GM21576 (cell line): ENCODE measurements around the gene GRM7.

Experiments
- ATAC-seq: cut with Tn5 transposase; IDR thresholded peaks from one replicate; pipeline ENCODE4 v1.9.1; 2021; ENCODE audit warnings: mild to moderate bottlenecking, moderate library complexity; ENCODE audit not compliant: unreplicated experiment

Gene GRM7

DNA sequence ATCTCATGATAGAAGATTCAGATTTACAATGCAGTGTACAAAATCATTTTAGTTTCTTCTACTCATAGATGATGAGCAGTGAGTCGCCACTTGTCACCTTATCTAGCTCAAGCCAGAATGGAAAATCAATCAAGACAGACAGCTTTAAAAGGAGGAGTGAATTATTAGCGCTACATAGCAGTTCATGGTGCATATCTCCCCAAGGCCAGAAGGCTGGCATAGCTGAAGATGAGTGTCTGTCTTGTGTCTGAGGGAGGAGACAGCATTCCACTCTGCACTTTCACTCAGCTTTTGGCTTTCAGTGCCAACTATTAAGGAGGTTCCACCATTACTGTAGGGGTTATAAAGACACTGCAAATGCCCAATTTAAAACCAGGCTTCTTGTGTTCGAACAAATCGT, 836.6 kb downstream of the GRM7 start:
- no peak for ATAC-seq

DNA sequence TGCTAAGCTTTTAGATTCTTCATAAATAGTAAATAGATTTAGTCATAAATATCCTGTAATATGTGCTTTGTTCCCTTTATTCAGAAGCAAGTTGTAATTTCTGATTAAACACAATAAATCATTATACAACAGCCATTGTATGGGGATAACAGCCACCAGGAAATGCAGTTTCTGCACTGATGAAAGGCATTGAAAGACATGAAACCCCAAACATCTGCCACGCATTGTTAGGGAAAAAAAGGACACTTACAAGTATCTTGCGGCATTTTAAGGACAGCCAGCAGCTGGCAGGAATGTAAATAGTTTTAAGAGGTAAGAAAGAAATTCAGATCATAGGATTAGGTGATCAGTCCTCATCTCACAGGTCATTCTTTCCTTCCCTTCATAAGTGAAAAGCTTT, 839.6 kb downstream of the GRM7 start:
- ATAC-seq = no peak

DNA sequence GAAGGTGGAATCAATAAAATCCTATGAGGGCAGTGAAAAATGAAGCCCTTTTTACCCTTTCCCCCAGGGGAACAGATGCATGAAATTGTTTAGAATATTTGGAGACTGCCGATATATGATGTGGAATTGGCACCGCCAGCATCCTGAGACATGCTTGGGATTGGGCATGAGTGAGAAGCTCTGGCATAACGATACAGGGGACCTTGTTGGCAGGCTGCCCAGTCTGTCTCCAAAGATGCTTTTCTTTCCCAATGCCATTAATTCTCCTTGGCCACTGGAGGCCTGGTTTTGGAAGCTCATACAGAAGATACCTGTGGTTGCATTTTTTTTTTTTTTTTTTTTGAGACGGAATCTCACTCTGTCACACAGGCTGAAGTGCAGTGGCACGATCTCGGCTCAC, 840.1 kb downstream of the GRM7 start:
- ATAC-seq = no peak

DNA sequence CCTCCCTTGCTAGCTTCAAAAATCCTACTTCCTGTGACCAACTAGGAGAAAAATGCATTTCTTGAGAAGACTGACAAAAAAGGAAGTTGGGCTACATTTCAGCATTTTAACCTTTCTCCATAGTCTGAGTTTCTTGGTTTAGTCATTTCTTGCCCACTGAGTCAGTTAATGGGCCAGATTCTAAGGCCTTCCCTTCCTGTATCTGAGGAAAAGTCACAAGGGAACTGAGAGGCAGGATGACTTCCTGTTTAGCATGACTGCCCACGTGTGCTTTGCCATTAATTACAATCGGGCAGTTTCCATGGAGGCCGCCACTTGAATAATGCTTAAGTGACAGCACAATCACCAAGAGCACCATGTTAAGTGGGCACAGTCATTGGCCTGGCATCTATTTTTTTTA, 846.3 kb downstream of the GRM7 start:
- no peak for ATAC-seq

DNA sequence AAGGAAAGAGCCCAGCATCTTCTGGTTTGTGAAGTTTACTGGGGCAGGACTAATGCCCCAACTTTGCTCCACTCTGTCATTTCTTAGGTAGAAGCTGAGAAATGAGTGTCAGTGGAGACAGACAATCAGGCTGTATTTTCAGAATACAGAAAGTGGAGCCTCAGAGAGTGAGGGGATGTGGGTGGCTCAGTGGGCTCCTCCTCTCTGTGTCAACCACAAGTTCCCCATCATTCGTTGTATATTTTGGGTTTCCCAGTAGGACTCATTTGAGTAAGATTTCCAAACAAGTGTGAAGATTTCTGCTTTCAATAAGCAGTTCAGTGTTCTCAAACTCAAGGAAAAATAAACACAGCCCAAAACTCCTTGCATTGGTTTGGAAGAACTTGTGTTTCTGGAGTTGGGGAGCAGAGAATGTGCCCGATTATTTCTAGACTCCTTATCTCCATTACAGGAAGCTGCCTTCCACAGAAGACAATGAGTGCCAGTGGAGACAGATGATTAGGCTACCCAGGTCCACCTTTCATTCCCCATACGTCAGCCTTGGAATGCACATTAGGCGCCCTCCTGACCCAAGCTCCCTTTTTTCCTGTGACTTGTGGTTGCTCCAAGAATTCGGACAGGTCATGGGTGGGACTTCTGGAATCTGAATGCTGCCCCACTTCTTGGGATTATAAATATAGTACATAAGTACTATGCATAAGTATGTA, 848.6 kb downstream of the GRM7 start:
- ATAC-seq = no peak

DNA sequence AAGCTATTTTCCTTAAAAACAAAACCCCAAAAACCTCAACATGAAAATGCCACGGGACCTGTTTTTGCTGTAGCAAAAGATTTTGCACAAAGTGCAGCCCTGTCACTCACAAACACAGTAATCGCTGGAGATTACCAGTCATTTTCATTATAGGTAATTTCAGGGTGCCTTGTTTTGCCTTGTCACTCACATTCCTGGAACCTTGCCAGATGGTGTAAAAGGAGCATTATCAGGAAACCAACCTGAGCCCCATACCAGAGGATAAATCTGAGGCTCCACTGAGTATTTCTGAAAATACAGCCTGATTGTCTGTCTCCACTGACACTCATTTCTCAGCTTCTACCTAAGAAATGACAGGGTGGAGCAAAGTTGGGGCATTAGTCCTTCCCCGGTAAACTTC, 849.4 kb downstream of the GRM7 start:
- no peak for ATAC-seq

DNA sequence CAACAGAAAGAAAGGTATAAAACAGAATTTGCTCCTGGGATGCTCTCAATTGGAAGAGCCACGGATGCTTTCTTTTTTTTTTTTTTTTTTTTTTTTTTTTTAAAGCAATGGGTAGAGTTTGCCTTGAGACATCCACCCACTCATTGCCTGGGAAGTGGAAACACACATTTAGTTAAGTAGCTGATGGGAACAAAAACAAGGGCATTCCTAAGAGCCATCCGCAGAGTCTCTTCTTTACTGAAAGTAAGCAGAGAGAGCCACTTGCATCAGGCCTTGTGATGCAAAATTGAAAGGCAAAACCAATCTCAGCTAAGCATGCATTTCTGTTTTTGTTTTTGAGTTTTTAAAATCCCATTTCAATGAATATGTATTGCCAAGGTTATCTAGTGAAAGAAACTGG, 852.8 kb downstream of the GRM7 start:
- no peak for ATAC-seq

DNA sequence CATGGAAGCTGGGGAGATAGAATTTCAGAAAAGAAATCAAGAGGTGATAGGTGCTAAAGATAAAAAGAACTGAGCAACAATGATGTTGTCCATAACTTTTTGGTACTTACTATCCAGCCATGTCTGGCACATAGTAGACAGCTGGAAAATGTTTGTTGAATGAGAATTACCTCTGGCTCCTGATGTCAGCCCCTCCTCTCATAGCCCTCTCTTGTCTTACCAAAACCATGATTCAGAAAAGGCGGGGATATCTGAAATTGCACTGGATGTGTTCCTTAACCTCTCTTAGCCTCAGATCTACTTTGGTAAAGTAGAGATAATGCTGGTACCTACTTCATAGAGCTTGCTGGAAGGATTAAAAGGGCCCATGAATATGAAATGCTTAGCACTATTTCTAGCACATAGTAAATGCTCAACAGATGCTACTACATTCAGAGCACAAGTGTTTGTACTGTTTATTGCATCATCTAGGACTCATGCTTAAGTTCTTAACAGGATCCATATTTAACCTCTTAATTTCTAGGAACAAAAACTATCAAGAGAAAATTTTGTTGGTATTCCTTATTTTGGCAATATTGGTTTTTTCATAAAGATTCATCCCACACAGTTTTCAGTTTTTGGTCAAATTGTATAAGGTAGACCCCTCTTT, 859.9 kb downstream of the GRM7 start:
- ATAC-seq = no peak

DNA sequence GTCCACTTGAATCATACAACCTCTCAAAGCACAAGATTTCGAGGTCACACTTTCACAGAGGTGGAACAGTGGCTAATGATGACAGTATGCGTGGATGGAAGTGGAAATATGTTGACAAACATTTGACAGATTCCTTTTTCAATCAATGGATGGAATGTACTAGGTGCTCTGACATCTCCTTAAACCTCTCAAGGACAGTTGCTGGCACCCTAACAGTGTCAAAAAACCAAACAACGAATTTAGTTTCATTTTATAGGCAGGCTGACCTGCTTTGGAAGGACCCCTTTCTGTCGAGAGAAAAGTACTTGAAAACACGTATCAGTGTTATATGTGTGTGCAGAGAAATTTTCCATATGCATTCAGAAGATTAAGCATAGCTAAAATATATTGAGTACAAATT, 861.0 kb downstream of the GRM7 start:
- ATAC-seq = no peak

DNA sequence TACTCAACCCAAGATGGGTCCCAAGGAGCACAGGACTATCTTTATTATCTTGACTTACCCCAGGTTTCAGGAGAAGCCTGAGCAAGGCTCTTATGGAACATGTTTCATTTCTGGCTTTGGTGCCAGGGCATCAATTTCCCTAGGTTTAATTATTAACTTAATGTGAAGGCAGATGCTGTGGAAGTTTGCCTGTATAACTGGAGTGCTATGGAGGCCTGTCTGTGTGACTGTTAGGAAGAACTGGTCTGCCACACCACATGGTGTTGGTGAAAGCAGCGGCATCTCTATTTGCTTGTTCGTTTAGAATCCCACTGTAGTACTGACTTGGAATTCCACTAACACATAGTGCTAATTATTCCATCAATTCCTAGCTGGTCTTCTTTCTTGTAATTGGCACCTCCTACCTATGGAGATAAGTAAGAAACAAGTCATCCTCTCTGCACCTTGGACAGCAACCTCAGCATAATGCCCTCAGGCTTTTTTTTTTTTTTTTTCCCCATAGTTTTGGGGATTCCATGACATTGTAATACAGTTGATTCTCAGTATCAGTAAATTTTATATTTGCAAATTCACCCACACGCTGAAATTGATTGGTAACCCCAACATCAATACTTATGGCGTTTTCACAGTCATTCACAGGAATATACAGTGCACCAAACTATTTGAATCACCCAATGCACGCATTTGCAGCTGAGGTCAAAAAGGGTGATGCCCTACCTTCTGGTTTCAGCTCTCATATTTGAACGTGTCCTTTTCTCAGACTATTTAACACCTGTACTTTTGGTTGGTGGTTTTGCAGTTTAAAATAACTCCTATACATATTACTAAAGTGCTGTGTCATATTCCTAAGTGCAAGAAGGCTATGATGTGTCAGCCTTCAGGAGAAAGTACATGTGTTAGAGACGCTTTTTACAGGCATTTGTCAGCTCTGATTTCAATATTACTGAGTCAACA, 867.9 kb downstream of the GRM7 start:
- no peak for ATAC-seq

DNA sequence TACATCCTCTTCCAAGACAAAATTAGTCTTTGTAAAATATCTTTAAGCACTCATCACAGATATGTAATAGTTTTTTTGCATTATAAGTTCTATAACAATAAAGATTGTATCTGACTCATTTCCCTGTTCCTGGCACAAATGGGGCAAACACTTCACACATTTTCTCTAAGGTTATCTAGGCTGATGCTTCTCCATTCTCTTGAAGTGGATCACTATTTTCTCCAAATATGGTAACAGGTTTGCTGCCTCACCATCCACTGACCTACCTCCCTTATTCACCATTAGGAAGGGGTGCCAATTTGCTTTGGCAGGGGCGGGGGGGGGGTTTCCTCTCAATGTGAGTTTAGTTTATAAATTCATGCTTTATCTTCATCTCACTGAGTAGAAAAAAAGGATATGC, 873.0 kb downstream of the GRM7 start:
- no peak for ATAC-seq

DNA sequence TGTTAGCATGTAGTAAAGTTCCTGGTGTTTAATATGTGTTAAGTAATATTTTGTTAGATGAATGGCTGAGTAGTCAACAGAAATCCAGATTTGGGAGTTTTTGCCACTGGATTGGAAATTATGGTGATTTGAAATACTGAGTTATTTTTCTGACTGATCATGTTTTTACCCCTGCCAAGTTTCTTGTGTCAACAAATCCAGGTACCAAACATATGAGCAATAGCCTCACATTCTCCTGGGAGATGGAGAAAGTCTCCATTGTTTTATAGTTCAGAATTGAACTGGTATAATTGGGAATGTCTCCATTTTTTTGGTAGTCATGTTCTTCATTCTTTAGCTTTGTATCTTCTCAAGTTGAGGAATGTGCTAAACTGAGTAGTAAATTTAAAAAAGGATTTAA, 873.5 kb downstream of the GRM7 start:
- ATAC-seq = no peak

DNA sequence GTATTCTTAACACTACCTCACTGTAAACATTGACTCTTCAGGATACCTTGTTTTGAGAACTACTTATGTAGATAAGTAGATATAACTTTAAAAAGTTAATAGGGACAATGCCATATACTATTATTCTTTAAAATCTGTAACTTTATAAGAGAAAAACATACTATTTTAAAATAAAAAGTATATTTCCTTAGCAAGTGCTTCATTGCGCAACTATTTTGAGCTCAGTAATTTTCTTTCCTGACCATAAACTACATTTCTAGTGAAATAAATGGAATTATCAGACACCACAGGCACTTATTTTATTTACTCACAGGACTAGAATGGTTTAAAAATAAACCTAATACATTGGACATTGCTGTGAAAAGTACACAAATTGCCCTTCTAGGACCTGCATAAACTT, 876.3 kb downstream of the GRM7 start:
- ATAC-seq = no peak

DNA sequence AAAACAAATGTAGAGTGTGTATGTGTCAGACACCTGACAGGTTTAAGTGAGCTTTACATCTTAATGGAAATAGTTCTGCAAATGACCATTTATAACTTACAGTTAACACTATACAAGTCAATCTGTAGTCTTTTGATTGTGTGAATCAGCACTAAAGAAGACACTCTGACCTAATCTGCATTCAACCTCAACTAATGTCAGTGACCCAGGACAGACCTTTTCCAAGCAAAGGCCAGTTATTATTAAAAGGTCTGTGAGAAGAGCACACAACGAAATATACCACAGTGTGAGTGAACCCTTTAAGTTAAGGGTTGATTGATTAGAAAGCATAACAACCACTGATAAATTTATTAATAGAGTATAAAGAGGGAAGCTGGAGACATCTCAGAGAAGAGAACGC, 878.8 kb downstream of the GRM7 start:
- no peak for ATAC-seq

DNA sequence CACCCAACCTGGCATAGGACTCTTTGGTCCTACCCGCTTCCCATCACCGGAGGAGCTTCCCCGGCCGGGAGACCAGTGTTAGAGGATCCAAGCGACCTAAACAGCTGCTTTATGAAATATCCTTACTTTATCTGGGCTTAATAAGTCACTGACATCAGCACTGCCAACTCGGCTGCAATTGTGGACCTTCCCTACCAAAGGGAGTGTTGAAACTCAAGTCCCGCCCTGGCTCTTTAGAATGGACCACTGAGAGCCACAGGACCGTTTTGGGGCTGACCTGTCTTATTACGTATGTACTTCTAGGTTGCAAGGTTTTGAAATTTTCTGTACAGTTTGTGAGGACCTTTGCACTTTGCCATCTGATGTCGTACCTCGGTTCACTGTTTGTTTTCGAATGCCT, 879.5 kb downstream of the GRM7 start:
- no peak for ATAC-seq

DNA sequence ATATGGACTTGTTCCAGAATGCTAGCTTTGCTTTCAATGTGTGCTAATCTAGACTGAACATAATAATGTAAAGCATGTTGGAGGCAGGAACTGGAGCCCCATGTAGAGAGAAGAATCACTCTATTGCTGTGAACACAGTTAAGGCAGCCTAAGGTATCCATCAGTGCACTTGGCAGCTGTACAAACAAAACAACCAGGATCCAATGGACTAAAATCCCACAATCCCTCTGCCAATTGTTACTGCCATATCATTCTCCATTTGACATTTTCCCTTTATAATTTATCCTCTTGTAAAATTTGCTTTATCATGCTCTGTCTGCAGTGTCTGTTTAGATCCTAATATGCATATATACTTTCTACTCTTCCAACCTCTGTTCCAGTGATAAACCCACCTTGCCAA, 883.9 kb downstream of the GRM7 start:
- ATAC-seq = no peak

DNA sequence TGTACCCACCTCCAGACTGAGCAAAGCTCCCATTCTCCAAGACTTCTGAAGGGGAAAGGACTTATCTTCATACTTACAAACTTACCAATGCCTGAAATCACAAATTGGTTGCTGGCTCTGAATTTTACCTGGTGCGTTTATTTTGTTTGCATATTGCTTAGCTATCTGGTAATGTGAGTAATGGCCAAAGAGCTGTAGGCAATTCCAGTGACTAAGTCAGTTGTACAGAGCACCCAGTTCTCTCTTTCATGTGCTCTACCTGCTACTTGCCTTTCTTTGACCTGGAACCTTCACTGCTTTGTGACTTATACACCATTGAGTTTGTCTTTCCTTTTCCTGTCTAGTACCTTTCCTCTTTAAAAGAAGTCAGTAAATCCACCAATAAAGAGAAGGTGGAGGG, 884.8 kb downstream of the GRM7 start:
- no peak for ATAC-seq

DNA sequence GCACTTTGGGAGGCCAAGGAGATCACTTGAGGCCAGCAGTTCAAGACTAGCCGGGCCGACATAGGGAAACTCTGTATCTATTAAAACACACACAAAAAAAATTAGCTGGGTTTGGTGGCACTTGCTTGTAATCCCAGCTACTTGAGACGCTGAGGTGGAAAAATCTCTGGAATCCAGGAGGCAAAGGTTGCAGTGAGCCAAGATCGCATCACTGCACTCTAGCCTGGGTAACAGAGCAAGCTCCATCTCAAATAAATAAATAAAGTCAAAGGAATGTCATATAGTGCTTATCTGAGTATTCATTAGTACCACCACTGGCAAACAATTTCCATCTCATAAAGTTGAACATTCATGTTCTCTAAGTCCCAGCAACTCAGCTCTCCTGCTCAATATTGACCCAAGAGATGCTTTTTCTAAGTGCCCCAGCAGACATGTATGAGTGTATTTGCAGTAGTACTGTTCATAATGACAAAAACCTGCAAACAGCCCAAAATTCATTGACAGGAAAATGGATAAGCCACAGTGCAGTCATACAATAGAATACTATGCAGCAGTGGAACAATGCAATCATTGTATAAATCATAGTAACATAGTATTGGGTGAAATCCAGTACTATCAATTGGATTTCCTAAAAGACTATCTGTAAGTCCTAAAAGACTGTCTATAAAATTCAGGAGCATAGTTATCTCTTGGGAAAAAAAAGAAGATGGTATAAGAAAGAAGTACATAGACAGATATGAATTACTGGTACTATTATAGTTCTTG, 889.2 kb downstream of the GRM7 start:
- no peak for ATAC-seq

DNA sequence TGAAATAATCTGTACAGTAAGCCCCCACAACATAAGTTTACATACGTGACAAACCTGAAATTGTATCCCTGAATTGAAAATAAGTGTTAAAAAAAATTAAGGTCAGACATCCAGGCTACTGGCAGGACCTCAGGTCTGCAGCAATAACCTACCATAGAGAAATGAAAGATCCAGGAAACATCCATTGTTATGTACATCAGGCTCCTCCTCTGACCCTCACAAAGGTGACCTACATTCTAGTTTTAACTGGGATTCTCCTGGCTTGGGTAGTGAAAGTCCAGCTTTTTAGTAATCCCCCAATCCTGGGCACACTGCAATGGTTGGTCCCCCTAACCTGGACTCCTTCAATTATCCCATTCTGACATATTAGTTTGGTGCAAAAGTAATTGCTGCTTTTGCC, 891.1 kb downstream of the GRM7 start:
- no peak for ATAC-seq

DNA sequence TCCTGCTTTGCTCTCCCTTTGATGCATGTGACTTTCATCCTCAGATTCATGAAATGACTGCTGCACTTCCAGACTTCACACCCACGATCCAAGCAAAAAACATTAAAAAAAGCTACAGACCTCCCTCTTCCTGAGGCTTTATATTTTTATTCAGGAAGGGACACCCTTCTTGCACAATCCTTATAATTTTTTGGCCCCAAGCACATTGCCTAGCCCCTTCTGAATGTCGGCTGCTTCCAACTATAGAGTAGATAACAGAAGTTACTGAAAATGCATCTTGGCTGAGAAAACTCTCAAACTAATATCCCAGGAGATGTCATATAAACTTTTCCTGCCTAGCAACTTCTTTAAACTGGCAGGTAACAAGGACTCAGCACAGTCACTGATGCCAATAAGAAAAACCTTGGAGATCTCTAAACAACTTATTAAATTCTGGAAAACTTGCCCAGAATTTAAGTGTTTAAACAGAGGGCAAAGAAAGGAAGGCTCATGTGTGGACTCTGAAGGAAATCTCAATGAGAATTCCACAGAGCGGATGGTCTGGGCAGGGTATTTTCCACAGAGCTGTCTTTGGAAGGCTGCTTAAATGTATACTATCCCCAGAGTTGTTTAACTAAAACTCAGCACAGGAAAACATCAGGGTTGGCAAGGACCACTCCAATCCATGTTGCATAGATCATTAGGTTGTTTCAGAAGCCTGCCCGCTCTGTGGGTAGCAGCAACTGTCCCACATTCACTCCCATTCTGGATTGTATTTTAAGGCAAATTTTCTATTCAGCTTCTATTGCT, 893.9 kb downstream of the GRM7 start:
- ATAC-seq = no peak
